ENCODE measurements around the gene DYNLT5.

The DYNLT5 gene, protein sequence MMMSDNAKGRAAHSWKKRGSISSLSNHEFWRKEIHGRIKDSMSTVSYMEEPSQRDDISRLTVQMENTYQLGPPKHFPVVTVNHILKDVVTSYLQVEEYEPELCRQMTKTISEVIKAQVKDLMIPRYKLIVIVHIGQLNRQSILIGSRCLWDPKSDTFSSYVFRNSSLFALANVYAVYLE

DNA sequence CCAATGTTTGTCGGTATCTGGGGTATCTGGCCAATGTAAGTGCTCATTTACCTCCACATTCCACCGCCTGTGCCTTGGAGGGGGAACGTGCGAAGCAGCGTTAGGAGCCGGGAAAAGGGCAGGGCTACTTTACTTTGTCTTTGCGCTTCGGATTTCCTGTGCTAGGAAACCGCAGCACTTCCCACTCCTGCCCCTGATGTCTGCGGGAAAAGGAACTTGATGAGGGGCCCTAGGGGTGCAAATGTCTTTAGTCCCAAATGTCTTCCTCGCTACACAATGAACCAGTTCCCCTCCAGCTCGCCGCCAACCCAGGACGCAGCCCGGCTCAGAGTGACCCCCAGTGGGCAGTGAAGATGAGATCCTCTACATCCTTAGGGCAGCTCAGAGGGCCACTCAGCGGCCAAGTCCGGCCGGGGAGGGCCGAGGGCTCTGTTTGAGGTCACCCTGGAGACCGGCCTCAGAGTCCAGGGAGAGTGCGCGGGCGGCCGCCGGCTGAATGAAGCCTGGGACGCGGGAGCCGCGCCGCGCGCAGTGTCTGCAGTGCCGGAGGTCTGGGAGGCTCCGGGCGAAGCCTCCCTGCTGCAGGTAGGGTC is at the start of gene DYNLT5:
Gene DYNLT5 (plus strand): TSS at position 460 of the 593 bp plus-strand sequence. CDS start 2,200 bp downstream, outside the sequence.
- no peak for DNase-seq (ENCODE audit: low read depth)
- H3K4me3 ChIP-seq (ENCODE audit: low read depth, low read length): no peak within 1 kb of the TSS
- TF ChIP-seq, protein P1, sequence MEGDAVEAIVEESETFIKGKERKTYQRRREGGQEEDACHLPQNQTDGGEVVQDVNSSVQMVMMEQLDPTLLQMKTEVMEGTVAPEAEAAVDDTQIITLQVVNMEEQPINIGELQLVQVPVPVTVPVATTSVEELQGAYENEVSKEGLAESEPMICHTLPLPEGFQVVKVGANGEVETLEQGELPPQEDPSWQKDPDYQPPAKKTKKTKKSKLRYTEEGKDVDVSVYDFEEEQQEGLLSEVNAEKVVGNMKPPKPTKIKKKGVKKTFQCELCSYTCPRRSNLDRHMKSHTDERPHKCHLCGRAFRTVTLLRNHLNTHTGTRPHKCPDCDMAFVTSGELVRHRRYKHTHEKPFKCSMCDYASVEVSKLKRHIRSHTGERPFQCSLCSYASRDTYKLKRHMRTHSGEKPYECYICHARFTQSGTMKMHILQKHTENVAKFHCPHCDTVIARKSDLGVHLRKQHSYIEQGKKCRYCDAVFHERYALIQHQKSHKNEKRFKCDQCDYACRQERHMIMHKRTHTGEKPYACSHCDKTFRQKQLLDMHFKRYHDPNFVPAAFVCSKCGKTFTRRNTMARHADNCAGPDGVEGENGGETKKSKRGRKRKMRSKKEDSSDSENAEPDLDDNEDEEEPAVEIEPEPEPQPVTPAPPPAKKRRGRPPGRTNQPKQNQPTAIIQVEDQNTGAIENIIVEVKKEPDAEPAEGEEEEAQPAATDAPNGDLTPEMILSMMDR (IDR thresholded peaks at IDR 0.05; ENCODE audit: control insufficient read depth, extremely low read depth, insufficient read depth): no peak

DNA sequence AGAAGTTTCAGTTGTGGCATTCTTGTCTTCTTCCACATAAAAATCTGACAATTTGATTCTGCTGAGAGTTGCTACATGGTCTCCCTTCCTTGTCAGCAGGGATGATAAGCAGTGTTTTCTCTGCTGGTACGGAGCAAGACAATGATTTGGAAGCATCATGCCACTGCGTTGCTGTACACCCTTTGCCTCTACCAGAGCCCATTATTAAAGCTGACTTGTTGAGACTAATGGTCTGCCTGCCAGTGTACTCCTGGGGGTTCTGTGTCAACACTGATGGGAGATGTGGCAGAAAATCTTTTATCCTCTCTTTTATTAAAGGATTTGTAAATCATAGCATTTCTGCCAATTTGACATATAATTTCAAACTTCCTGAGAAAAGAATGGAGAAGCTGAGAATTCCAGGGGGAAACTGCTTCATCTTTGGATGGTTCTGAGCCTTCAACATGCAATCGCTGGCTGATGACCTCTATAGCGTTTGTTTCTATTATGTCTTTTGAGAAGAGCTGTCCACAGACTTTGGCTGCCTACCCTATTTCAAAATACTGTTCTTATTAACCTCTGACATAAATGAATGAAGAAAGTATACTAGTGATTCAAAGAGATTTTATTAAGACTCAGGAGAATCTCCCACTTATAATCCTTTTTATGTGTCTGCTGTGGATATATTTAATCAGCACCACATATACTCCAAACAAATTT is 47.9 kb upstream of the DYNLT5 start:
- H3K4me3 ChIP-seq (ENCODE audit: low read depth, low read length): no peak overlapping the region
- DNase-seq (ENCODE audit: low read depth): no peak
- TF ChIP-seq, protein P1 (IDR thresholded peaks at IDR 0.05; ENCODE audit: control insufficient read depth, extremely low read depth, insufficient read depth): no peak

DNA sequence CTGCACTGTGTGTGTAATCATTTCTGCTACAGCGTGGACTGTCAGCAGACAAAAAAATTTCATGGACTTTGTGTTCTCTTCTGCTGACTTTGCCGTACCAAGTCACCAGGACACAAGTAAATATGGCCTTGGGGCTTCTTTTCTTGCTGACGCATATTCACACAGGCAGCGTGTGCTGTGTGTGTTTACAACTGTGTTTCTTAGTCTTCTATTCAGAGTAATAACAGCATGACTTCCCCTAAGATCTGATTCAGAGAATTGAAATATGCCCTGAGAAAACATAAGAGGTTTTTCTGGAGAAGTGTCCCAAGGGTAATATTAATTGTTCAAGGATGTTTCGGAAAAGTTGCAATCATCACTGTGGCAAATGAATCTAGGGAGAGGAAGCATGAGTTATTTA is 47.1 kb upstream of the DYNLT5 start:
- TF ChIP-seq, protein P1 (IDR thresholded peaks at IDR 0.05; ENCODE audit: control insufficient read depth, extremely low read depth, insufficient read depth): no peak
- peak; percentile 56 for DNase-seq (ENCODE audit: low read depth)
- H3K4me3 ChIP-seq (ENCODE audit: low read depth, low read length): no peak overlapping the region

DNA sequence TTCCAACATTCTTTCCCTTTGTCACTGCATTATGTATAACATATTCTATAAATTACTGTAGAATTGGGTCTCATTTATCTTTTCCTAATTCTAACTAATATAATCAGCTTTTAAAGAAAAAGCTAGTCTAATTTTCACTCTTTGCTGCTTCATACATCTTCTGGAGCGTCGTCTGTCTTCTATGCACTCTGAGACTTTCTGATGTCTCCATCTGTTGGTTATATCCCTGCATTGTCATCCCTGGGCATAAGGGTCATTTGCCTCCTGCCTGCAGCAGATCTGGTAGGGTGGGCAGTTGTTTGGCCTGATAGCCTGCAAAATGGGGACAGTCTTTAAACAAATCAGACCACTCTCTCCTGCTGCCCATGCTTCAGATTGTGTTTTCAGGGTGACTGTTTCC is 40.8 kb upstream of the DYNLT5 start:
- TF ChIP-seq, protein P1 (IDR thresholded peaks at IDR 0.05; ENCODE audit: control insufficient read depth, extremely low read depth, insufficient read depth): peak; percentile 34
- no peak for DNase-seq (ENCODE audit: low read depth)
- H3K4me3 ChIP-seq (ENCODE audit: low read depth, low read length): no peak overlapping the region

DNA sequence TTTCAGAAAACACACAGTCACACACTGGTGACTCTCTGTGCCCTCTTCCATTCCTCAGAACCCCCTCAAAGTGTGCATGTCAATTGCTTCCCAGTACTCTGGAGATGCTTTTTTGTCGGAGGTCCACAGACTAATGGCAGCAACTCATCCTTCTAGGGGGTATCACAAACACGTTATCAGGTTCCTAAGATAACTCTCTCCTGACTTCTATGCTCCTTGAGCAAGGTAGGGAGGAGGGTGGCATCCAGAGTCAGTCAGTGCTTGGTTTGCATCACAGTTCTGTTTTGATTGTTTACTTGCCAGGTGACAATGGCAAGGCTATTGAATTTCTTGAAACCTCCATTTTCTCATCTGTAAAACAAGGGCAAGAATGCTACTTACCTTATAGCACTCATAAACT is 39.4 kb upstream of the DYNLT5 start:
- no peak overlapping the region for H3K4me3 ChIP-seq (ENCODE audit: low read depth, low read length)
- no peak for DNase-seq (ENCODE audit: low read depth)
- TF ChIP-seq, protein P1 (IDR thresholded peaks at IDR 0.05; ENCODE audit: control insufficient read depth, extremely low read depth, insufficient read depth): no peak

DNA sequence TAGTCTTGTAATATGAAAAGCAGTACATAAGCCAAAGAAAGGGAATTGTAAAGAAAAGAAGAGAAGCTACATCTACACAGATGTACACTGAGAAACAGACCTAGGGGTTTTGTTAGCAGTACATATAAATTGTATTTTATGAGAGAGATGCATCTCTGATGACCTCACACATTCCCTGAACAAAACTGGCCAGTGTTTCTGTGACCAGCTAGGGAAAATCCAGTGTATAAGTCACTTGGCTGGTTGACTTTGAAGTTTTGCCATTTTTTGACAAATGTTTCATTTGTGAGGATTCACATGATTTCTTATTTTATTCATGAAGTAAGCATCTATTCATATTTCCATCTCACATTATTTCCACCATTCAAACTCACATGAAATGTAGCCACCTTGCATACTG is 28.3 kb upstream of the DYNLT5 start:
- TF ChIP-seq, protein P1 (IDR thresholded peaks at IDR 0.05; ENCODE audit: control insufficient read depth, extremely low read depth, insufficient read depth): no peak
- no peak for DNase-seq (ENCODE audit: low read depth)
- H3K4me3 ChIP-seq (ENCODE audit: low read depth, low read length): no peak overlapping the region
